HepG2 (cell line): Measurements from ENCODE around the gene SCYL1. TPM values are rescaled to one million over a fixed set of nuclear protein-coding genes. Genes with fewer than 3 reads are reported as not detected.

Experiments
- FIP1L1 ChIP-seq: fragments of 200-400 bp; formaldehyde crosslinking; IDR thresholded peaks from 2 replicates; pipeline ENCODE4 v1.6.1; 2018; ENCODE audit warnings: low read depth, mild to moderate bottlenecking, low read length, moderate library complexity, borderline replicate concordance; ENCODE audit not compliant: insufficient read depth
- HMGXB3 ChIP-seq: sonication (generic); formaldehyde crosslinking; IDR thresholded peaks from 2 replicates; pipeline ENCODE4 v1.4.0; 2020; ENCODE audit warnings: missing genetic modification reagents, borderline replicate concordance
- HNF1B ChIP-seq: sonication (generic); formaldehyde crosslinking; IDR thresholded peaks from 2 replicates; pipeline ENCODE4 v1.5.1; 2020; ENCODE audit warnings: mild to moderate bottlenecking, moderate library complexity, missing genetic modification reagents
- MXD1 ChIP-seq: sonication (generic); formaldehyde crosslinking; IDR thresholded peaks from 2 replicates; pipeline ENCODE4 v1.4.0; 2020; ENCODE audit warnings: mild to moderate bottlenecking, missing genetic modification reagents
- MYPOP ChIP-seq: sonication (generic); formaldehyde crosslinking; IDR thresholded peaks from 2 replicates; pipeline ENCODE4 v1.8.1; 2023; ENCODE audit warnings: mild to moderate bottlenecking, moderate library complexity, missing genetic modification reagents
- NR2C2 ChIP-seq: sonication (generic); formaldehyde crosslinking; IDR thresholded peaks from 2 replicates; pipeline ENCODE4 v1.4.0; 2020; ENCODE audit warnings: missing genetic modification reagents, mild to moderate bottlenecking, moderate library complexity, borderline replicate concordance
- NR2F6 ChIP-seq, 2 experiments: IDR thresholded peaks; 2 replicates each; pipeline ENCODE4 v1.6.1; 2016; ENCODE audit warnings: antibody characterized with exemption in 1 of 2, mild to moderate bottlenecking in 1 of 2
- NR3C1 ChIP-seq: sonication (generic); formaldehyde crosslinking; IDR thresholded peaks from 2 replicates; pipeline ENCODE4 v1.4.0; 2020; ENCODE audit warnings: missing genetic modification reagents
- SP140L ChIP-seq: sonication (generic); formaldehyde crosslinking; IDR thresholded peaks from 2 replicates; pipeline ENCODE4 v1.4.0; 2020; ENCODE audit warnings: missing genetic modification reagents, borderline replicate concordance
- TAF1 ChIP-seq: sonication (generic); formaldehyde crosslinking; IDR thresholded peaks from 2 replicates; pipeline ENCODE4 v1.4.0; 2020; ENCODE audit warnings: missing genetic modification reagents
- ZGPAT ChIP-seq: IDR thresholded peaks from 2 replicates; pipeline ENCODE4 v1.6.1; 2016; ENCODE audit warnings: mild to moderate bottlenecking
- ZNF260 ChIP-seq: sonication (generic); formaldehyde crosslinking; IDR thresholded peaks from 2 replicates; pipeline ENCODE4 v1.4.0; 2020; ENCODE audit warnings: missing genetic modification reagents, low read depth, mild to moderate bottlenecking, borderline replicate concordance
- ZNF550 ChIP-seq: sonication (generic); formaldehyde crosslinking; IDR thresholded peaks from 2 replicates; pipeline ENCODE4 v1.4.0; 2020; ENCODE audit warnings: mild to moderate bottlenecking, missing genetic modification reagents, borderline replicate concordance
- ZNF580 ChIP-seq: IDR thresholded peaks from 2 replicates; pipeline ENCODE4 v1.6.1; 2016; ENCODE audit warnings: low read depth, borderline replicate concordance
- ZNF724P ChIP-seq: sonication (generic); formaldehyde crosslinking; IDR thresholded peaks from 2 replicates; pipeline ENCODE4 v1.8.0; 2022; ENCODE audit warnings: missing genetic modification reagents, borderline replicate concordance
- ZNF790 ChIP-seq: sonication (generic); formaldehyde crosslinking; IDR thresholded peaks from 2 replicates; pipeline ENCODE4 v1.8.0; 2022; ENCODE audit warnings: missing genetic modification reagents, mild to moderate bottlenecking, borderline replicate concordance
- ZSCAN21 ChIP-seq: sonication (generic); formaldehyde crosslinking; IDR thresholded peaks from 2 replicates; pipeline ENCODE4 v1.8.0; 2022; ENCODE audit warnings: mild to moderate bottlenecking, missing genetic modification reagents, moderate library complexity, borderline replicate concordance
- ZSCAN9 ChIP-seq: IDR thresholded peaks from 2 replicates; pipeline ENCODE4 v1.6.1; 2016; ENCODE audit warnings: borderline replicate concordance
- polyA plus RNA-seq, 8 experiments: library from polyadenylated mRNA; depleted of rRNA in 3 of 8; stranded (reverse) in 7 of 8; unstranded in 1 of 8; fragments of >200 nt; fragmentation: Illumina TruSeq in 4 of 8; extraction: Trizol in 4 of 8; gene quantifications; 2 replicates each; pipeline versions ENCODE4 v1.2.1 to v1.2.3, GENCODE V29; 2011 to 2016; ENCODE audit warnings: low read depth in 4 of 8, missing spikeins in 1 of 8, mixed read lengths in 1 of 8; ENCODE audit not compliant: insufficient read depth in 1 of 8
- total RNA-seq, 5 experiments: library from RNA; depleted of rRNA; stranded (reverse); fragments of >200 nt; fragmentation: Illumina TruSeq; extraction: Trizol; gene quantifications; 2 replicates each; pipeline ENCODE4 v1.2.3, GENCODE V29; 2016; ENCODE audit warnings: low read depth in 1 of 5

The SCYL1 gene
- total and polyA plus RNA-seq, 2 of the 13 experiments (the other 11 are each of a cell fraction or from before 2014, with no cell fraction given) = 65.9 to 103 TPM

GRCh38 chr11:65557280-65558001, 32.6 kb downstream of the SCYL1 start (continued):
- TF ChIP-seq FIP1L1 (no peak), NR2C2 (CRISPR knock-in tag) (peak; percentile 48; the same call in 1 of the 2 replicates), SP140L (CRISPR knock-in tag) (no peak), NR2F6 (IDR thresholded peaks at IDR 0.05) (peak; percentile 35; the same call in 1 of the 2 replicates), NR2F6 (CRISPR knock-in tag; IDR thresholded peaks at IDR 0.05) (no peak), ZNF724P (peak; percentile 52; the same call in 1 of the 2 replicates), MXD1 (0 out of 2 replicates have a peak, but pooled peaks have one; percentile 23), MYPOP (CRISPR knock-in tag) (no peak), ZNF550 (0 out of 2 replicates have a peak, but pooled peaks have one; percentile 53), NR3C1 (CRISPR knock-in tag) (no peak), ZNF790 (CRISPR knock-in tag) (0 out of 2 replicates have a peak, but pooled peaks have one; percentile 18), ZNF260 (CRISPR knock-in tag) (no peak), ZGPAT (CRISPR knock-in tag) (0 out of 2 replicates have a peak, but pooled peaks have one; percentile 26), HNF1B (CRISPR knock-in tag) (0 out of 2 replicates have a peak, but pooled peaks have one; percentile 20), HMGXB3 (CRISPR knock-in tag) (0 out of 2 replicates have a peak, but pooled peaks have one; percentile 19), ZSCAN21 (CRISPR knock-in tag) (0 out of 2 replicates have a peak, but pooled peaks have one; percentile 51), ZNF580 (CRISPR knock-in tag) (peak; percentile 60; the same call in 1 of the 2 replicates), ZSCAN9 (CRISPR knock-in tag) (0 out of 2 replicates have a peak, but pooled peaks have one; percentile 34), TAF1 (CRISPR knock-in tag) (peak; percentile 51; the same call in 1 of the 2 replicates)
